ENCODE results near the gene SAMD1. TPM values are rescaled to one million over a fixed set of nuclear protein-coding genes. Genes with fewer than 3 reads are reported as not detected.

Gene SAMD1
- total and polyA plus RNA-seq, 9 of the 15 experiments (the other 6 are each of a cell fraction or from before 2014, with no cell fraction given), result 2.9 to 96.0 (median 43.5) TPM

DNA sequence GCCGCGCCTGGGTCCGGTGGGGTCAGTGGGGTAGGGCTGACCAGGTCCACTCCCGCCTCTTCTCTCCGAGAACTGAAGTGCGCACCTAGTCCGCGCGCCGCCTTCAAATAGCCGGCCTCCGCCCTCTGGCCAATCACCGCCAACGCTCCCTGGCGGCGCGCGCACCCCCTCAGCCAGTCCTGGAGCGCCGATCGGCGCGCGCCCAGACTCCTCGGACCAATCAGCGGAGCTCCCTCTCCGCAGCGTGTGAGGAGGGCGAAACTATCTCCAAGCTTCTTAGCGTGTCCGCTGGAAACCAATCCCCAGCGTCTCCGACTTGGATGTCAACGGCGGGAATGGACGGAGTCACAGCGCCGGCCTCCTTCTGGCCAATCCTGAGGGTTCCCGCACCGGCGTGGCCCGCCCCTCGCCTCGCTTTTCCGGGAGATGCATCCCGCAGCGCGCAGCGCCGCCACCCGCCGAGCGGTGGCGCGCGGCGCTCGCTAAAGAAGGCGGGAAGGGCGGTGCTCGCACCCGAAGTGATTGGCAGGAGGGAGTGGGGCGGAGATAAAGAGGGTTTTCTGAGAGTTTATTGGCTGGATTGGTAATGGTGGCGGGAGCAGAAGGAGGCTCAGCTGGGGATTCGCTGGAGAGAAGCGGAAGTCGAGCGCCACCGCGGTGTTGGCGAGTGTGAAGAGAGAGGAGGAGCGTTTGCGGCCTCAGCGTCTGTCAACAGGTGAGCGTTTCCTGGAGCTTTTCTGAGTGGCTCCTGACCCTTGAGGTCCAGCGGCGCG, 46.1 kb upstream of the SAMD1 start, which contains the start of gene ASF1B (continued):
- TF ChIP-seq, protein P1, sequence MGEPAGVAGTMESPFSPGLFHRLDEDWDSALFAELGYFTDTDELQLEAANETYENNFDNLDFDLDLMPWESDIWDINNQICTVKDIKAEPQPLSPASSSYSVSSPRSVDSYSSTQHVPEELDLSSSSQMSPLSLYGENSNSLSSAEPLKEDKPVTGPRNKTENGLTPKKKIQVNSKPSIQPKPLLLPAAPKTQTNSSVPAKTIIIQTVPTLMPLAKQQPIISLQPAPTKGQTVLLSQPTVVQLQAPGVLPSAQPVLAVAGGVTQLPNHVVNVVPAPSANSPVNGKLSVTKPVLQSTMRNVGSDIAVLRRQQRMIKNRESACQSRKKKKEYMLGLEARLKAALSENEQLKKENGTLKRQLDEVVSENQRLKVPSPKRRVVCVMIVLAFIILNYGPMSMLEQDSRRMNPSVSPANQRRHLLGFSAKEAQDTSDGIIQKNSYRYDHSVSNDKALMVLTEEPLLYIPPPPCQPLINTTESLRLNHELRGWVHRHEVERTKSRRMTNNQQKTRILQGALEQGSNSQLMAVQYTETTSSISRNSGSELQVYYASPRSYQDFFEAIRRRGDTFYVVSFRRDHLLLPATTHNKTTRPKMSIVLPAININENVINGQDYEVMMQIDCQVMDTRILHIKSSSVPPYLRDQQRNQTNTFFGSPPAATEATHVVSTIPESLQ (CRISPR knock-in tag; IDR thresholded peaks at IDR 0.05), result no peak
- no peak for TF ChIP-seq HSF4 (CRISPR knock-in tag; IDR thresholded peaks at IDR 0.05; ENCODE audit: borderline replicate concordance)
- TF ChIP-seq TAF7 (tag; IDR thresholded peaks at IDR 0.05), result peak; percentile 71
- TF ChIP-seq SIX5 (IDR thresholded peaks at IDR 0.05; ENCODE audit: borderline replicate concordance in 1 of 2, insufficient read depth in 1 of 2, low read depth in 1 of 2, low read length in 2 of 2), result no peak
- peak in 1 of 2 experiments; percentile 67; a peak in 1 of 4 replicates for TF ChIP-seq RCOR1 (IDR thresholded peaks at IDR 0.05; ENCODE audit: borderline replicate concordance in 1 of 2, low read depth in 2 of 2, low read length in 2 of 2)
- TF ChIP-seq ZNF561 (CRISPR knock-in tag; conservative IDR thresholded peaks at IDR 0.05), result no peak
- TF ChIP-seq SLC30A9 (CRISPR knock-in tag; IDR thresholded peaks at IDR 0.05), result no peak
- no peak for TF ChIP-seq NCOA4 (IDR thresholded peaks at IDR 0.05; ENCODE audit: partially characterized antibody)
- TF ChIP-seq DIDO1 (tag; IDR thresholded peaks at IDR 0.05; ENCODE audit: low read depth), result no peak
- no peak for TF ChIP-seq ZNF444 (CRISPR knock-in tag; IDR thresholded peaks at IDR 0.05)
- no peak for TF ChIP-seq PHB2 (IDR thresholded peaks at IDR 0.05; ENCODE audit: low read depth)
- no peak for TF ChIP-seq ZNF384 (IDR thresholded peaks at IDR 0.05; ENCODE audit: low read depth, low read length)
- TF ChIP-seq TEAD2 (tag; IDR thresholded peaks at IDR 0.05), result no peak
- TF ChIP-seq ZNF217 (CRISPR knock-in tag; IDR thresholded peaks at IDR 0.05), result no peak
- TF ChIP-seq HDGF (IDR thresholded peaks at IDR 0.05), result no peak
- TF ChIP-seq, protein P2, sequence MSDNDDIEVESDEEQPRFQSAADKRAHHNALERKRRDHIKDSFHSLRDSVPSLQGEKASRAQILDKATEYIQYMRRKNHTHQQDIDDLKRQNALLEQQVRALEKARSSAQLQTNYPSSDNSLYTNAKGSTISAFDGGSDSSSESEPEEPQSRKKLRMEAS (CRISPR knock-in tag; IDR thresholded peaks at IDR 0.05), result peak; percentile 50; the same call in 1 of the 2 replicates
- TF ChIP-seq, protein P3, sequence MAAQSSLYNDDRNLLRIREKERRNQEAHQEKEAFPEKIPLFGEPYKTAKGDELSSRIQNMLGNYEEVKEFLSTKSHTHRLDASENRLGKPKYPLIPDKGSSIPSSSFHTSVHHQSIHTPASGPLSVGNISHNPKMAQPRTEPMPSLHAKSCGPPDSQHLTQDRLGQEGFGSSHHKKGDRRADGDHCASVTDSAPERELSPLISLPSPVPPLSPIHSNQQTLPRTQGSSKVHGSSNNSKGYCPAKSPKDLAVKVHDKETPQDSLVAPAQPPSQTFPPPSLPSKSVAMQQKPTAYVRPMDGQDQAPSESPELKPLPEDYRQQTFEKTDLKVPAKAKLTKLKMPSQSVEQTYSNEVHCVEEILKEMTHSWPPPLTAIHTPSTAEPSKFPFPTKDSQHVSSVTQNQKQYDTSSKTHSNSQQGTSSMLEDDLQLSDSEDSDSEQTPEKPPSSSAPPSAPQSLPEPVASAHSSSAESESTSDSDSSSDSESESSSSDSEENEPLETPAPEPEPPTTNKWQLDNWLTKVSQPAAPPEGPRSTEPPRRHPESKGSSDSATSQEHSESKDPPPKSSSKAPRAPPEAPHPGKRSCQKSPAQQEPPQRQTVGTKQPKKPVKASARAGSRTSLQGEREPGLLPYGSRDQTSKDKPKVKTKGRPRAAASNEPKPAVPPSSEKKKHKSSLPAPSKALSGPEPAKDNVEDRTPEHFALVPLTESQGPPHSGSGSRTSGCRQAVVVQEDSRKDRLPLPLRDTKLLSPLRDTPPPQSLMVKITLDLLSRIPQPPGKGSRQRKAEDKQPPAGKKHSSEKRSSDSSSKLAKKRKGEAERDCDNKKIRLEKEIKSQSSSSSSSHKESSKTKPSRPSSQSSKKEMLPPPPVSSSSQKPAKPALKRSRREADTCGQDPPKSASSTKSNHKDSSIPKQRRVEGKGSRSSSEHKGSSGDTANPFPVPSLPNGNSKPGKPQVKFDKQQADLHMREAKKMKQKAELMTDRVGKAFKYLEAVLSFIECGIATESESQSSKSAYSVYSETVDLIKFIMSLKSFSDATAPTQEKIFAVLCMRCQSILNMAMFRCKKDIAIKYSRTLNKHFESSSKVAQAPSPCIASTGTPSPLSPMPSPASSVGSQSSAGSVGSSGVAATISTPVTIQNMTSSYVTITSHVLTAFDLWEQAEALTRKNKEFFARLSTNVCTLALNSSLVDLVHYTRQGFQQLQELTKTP (IDR thresholded peaks at IDR 0.05; ENCODE audit: low read depth in 1 of 2, partially characterized antibody in 2 of 2), result no peak
- no peak for TF ChIP-seq TAL1 (IDR thresholded peaks at IDR 0.05)
- TF ChIP-seq SREBF1 (IDR thresholded peaks at IDR 0.05; ENCODE audit: borderline replicate concordance, low read depth, low read length), result peak; percentile 53; the same call in 1 of the 2 replicates
- no peak for TF ChIP-seq SAFB2 (IDR thresholded peaks at IDR 0.05; ENCODE audit: borderline replicate concordance, low read depth, low read length, severe bottlenecking)
- TF ChIP-seq ZNF668 (CRISPR knock-in tag; IDR thresholded peaks at IDR 0.05), result no peak
- no peak for TF ChIP-seq OTX1 (CRISPR knock-in tag; IDR thresholded peaks at IDR 0.05)
